GM18499 (cell line): ENCODE results near the gene TP73.

Experiments used
- ATAC-seq: cut with Tn5 transposase; IDR thresholded peaks from one replicate; pipeline ENCODE4 v1.9.1; 2021; ENCODE audit warnings: moderate number of reproducible peaks; ENCODE audit not compliant: insufficient read depth, unreplicated experiment

Gene TP73

GRCh38 chr1:3700631-3701030 lies 48.3 kb downstream of the TP73 start:
- no peak for ATAC-seq

- ATAC-seq = no peak
These were observed 50.2 kb downstream of the TP73 start for GRCh38 chr1:3702528-3702927.

- ATAC-seq = no peak
These were observed 50.8 kb downstream of the TP73 start for GRCh38 chr1:3702990-3703728.

- ATAC-seq = no peak
These were observed 51.6 kb downstream of the TP73 start for GRCh38 chr1:3703786-3704371.

DNA sequence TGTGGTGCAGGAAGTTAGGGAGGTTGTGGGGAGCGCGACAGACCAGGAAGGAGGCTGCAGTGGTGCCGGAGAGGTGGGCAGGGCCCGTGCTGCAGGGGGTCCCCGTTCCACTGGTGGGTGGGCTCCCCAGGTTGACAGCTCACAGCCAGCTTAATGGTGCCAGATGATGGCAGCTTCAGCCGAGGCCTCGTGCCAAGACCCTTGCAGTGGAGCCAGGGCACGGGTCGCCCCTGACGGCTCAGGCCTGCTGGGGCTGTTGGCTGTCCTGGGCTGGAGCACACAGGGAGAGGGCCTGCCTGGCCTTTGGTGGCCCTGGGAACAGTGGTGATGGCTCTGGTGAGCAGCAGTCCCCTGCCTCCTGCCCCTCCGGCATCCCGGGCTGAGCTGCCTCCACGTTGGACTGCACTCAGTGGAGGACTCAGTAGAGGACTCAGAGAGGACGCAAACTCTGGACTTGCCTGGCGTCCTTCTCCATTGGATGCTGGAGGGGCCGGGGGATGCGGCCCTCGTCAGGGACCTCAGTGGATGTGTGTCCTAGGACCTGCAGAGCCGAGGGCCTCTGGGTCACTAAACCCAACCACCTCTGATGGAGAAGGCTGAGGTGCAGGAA lies 53.1 kb downstream of the TP73 start:
- no peak for ATAC-seq

- no peak for ATAC-seq
These were observed 54.5 kb downstream of the TP73 start for GRCh38 chr1:3706651-3707297.

- no peak for ATAC-seq
These were observed 55.1 kb downstream of the TP73 start for GRCh38 chr1:3707298-3707938.

GRCh38 chr1:3707939-3708328 lies 55.6 kb downstream of the TP73 start:
- no peak for ATAC-seq

GRCh38 chr1:3708791-3709190 lies 56.5 kb downstream of the TP73 start:
- ATAC-seq = no peak

- no peak for ATAC-seq
These were observed 57.9 kb downstream of the TP73 start for GRCh38 chr1:3710251-3710650.

GRCh38 chr1:3711381-3711779 lies 59.1 kb downstream of the TP73 start:
- ATAC-seq = no peak

DNA sequence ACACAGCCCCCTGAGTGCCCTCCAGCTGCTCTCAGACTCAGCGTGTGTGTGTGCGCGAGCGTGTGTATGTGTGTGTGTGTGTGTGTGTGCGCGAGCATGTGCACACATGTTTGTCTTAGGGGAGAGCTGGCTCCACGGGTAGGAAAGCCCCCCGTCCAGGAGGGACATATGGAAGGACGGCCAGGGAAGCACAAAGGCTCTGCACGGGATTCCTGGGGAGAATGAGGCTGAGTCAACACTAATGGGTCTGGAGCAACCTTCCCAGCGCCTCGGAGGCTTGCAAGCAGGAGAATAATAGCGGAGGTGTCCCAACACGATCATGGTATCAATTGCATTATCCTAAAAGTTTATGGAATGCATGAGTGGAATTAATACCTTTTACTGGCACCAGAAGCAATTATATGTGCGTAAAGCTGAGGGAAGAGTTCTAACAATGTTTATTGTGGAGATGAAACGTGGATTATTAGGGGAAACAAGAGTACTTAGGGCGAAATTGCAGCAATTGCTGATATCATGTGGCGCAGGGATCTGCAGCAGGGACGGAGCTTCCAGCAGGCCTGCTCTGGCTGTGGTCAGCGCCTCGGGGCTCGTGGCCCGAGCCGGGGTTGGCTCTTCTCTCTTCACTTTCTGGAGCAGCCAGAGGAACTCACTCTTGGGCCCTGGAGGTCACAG lies 59.6 kb downstream of the TP73 start:
- no peak for ATAC-seq

DNA sequence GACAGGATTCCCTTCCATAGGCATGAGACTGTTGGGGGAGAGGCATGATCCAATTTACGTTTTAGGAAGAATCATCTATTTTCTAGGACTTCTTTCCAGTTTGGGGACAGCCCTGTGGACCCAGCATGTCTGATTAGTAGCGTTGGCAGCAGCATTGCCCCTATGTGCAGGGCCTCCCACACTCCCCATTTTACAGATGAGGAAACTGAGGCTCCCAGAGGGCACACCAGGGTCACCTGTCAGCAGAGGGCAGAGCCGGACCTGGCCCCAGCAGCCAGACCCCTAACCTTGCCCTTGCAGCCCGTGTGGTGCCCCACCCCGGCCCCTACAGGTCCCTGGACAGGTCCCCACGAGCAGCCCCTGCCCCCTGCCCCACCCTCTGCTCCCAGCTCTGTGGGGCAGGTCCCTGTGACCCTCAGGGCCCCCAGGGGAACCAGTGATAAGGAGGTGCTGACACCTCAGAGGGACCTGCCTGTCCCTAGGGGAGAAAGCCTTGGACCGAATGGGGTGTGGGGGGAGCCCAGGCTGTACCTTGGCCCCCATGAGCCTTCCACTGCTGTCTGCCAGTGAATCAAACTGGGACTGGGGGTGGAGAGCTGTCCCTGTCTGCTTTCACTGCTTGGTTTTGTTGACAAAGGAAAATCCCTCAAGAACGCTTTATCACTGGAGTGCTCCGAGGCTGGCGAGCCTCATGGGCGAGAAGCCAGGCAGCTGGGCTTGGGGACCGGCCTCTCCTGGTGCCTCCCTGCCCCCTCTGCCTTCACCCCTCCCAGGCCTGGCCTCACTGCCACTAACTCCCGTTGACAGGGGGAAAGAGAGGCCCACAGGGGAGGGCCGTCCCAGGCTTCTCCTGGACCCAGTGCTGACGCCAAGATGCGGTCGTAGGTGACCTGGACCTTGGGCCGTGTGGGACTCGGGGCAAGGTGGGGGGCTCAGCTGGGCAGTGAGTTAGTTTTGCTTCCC lies 60.5 kb downstream of the TP73 start:
- ATAC-seq = no peak

DNA sequence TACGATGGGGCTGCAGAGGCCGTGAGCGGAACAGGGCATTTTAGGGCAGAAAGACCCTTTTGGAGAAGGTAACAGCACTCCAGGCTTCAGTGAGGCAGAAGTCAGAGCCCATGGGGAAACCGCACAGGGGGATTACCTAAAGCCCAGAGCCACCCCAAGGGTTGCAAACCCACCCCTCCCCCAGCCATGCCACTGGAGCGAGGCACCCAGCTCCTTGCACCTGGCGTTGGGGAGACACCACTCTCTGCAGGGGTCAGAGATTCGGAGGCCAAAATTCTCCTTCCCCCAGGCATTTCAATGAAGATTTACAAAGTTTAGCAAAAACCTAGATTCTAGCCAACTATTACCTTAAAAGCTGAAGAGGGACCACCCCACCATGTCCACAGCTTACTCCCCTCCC lies 61.5 kb downstream of the TP73 start:
- no peak for ATAC-seq

GRCh38 chr1:3714284-3714741 lies 62.0 kb downstream of the TP73 start:
- ATAC-seq = no peak

GRCh38 chr1:3714814-3715213 lies 62.5 kb downstream of the TP73 start:
- no peak for ATAC-seq

DNA sequence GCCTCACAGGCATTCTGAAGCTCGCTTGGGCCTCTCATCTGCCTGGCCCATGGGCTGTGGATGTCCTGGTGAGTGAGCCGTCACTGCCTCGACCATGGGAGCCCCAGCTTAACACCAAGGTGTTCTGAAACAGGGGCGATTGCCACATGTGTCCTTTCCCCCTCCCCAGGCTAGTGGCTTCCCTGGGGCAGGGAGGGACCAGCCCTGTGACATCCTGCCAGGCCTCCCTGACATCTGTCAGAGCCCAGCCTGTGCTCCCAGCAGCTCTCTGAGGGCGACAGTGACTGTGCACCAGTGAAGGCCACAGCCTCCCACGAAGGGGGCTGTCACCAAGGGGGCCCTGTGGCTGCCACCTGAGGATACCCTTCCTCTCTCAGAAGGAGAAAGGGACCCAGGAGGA lies 64.0 kb downstream of the TP73 start:
- no peak for ATAC-seq

- no peak for ATAC-seq
These were observed 64.9 kb downstream of the TP73 start for GRCh38 chr1:3717041-3717714.
